Muscle of arm (tissue), 12 donors: ENCODE results near the gene SLC39A9. TPM values are rescaled to one million over a fixed set of nuclear protein-coding genes. Genes with fewer than 3 reads are reported as not detected.
"Not testable (repeated sequence)": the region's sequence is repeated elsewhere in the genome, so short reads cannot be mapped to it uniquely, and the experiment has no call there.

ENCODE experiments used
- DNase-seq: peaks from one replicate; pipeline ENCODE4 v3.0.0-alpha.2; 2013
- polyA plus RNA-seq, 12 donors: library from polyadenylated mRNA; unstranded; fragments of 120-200 nt; gene quantifications; one replicate each; pipeline ENCODE4 v1.2.1, GENCODE V29; 2013; ENCODE audit not compliant: insufficient read length in 12 of 12

Gene SLC39A9
- polyA plus RNA-seq, 12 donors = 27.0 to 41.5 (median 32.4) TPM; not detected in 1

DNA sequence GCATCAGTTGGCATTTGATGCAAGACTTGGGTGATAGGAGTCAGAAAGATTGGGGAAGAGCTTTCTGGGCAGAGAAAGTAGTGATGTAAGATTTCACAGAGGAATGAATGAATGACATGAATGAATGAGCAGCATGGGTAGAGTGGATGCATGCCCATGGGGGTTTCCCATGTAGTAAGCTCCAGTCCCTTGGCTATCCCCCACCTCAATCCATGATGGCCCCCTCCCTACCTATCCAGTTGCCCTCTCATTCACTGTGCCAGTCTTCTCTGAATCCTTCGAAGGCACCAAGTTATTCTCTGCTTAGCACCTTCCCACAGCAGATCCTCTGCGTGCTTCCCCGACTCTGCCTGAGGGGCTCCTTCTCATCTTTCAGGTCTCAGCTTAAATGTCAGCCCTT, 32.4 kb upstream of the SLC39A9 start:
- no peak for DNase-seq

DNA sequence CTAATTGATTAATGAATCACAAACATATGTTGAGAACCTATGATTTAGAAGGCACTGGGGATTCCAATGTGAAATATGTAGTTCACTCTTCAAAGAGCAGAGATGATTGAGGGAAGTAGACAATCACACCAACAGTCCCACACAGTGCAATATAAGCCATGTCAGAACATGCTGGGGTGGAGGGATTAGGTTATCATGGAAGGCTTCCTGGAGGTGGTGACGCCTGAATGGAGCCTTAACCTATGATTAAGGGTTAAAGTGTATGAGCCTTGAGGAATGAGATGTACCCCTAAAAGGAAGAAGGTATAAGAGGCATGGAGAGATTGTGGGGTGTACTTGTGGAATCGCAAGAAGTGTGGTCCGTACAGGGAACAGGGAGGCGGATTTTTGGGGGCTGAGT, 31.7 kb upstream of the SLC39A9 start:
- DNase-seq = no peak

DNA sequence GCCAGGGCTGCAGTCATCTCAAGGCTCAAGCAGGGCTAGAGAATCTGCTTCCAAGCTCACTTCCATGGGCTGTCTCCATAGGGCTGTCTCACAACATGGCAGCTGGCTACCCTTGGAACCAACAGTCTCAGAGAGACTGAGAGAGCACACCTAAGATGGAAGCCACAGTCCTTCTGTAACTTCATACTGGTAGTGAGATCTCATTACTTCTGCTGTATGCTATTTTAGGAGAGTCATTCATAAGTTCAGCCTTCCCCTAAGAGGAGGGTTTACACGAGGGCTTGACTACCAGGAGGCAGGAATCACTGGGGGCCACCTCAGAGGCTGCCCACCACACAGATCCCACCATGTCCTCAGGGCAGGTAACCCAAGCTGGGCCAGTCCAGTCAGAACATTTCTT, 30.1 kb upstream of the SLC39A9 start:
- DNase-seq = no peak

DNA sequence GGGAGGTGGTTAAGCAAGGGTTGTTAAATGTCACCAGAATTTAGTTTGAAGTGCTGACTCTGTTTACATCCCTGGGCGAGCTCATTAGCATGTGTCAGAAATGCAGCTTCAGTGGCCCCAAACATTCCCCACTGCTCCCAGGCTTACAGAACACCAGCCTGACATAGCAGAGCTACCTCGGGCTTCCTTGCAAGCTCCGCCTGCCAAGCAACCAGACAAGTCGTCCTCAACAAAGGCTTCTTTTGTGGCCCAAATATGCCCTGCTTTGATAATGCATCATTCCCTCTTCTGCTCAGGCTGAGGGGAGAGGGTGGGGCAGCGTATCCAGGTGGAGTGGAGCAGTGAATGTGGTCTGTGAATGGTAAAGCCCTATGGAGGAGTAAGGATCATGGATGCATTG, 28.4 kb upstream of the SLC39A9 start:
- DNase-seq = no peak

DNA sequence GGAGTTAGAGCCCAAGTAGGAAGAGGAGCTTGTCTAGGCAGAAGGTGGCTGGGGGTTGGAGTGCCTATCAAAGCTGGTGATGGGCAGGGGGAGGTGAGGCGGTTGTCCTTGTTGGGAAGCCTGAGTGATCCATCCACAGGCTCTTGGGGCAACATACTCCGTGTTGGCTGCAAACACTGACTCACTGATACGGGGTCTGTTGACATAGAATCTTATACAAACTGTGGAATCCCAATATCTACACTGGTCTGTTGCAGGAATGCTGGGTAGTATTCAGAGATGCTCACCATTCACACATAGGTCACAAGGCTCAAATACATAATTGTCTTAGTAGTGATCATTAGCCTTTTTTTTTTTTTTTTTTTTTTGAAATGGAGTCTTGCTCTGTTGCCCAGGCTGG, 26.3 kb upstream of the SLC39A9 start:
- DNase-seq = no peak

DNA sequence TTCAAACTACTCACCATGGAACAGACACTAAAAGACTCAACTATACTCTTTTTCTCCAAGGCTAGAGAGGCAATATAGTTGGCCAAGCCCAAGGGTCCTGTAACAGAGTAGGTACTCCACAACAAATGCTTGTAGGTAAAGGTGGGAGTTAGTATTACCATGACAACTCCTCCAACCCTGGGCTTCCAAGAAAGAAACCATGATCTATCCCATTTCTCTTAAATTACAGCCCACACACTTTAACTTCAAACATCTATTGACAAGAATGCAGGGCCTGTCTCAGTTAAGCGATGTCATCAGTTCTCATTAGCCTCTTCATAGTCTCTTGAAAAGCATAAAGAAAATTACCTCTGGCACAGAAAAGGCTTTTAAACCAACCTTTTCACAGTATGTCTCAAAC, 25.4 kb upstream of the SLC39A9 start:
- DNase-seq = no peak

DNA sequence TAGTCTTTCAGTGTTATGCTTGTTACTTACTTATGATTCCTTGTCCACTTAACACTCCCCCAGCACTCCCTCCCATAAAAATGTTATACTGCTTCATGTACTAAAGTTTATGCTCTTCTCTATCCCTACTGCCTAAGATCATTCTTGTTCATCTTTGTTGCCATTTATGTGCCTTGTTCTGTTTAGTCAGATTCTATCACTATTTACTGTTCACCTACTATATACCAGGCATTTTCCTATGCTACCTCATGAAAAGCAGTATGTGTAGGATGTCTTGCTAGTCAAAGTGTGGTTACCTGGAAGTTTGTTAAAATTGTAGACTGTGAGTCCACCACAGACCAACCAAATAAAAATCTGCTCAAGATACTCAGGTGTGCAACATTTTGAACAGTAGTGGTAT, 24.3 kb upstream of the SLC39A9 start:
- no peak for DNase-seq

DNA sequence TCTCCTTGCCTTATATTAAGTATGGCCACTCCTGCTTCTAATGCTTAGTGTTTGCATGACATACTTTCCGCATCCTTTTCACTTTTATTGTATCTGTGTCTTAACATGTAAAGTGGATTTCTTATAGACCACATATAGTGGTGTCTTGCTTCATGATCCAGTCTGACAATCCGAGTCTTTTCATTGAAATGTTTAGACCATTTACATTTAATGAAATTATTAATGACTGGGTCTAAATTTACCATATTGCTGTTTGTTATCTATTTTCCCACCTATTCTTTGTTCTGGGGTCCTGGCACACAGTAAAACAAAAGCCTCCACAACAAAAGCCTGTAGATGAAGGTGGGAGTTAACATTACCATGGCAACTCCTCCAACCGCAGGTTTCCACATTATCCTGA, 23.3 kb upstream of the SLC39A9 start:
- DNase-seq = no peak

DNA sequence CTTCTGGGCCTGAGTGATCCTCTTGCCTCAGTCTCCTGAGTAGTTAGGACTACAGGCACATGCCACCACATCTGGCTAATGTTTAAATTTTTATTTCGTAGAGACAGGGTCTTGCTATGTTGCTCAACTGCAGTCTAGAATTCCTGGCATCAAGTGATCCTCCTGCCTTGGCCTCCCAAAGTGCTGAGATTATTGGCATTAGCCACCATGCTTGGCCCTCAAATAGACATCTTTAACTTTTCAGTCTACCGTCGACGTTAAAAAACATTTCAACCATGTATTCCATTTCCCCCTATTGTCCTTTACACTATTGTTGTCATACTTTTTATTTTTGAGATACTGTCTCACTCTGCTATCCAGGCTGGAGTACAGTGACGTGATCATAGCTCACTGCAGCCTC, 22.8 kb upstream of the SLC39A9 start:
- DNase-seq = no peak

DNA sequence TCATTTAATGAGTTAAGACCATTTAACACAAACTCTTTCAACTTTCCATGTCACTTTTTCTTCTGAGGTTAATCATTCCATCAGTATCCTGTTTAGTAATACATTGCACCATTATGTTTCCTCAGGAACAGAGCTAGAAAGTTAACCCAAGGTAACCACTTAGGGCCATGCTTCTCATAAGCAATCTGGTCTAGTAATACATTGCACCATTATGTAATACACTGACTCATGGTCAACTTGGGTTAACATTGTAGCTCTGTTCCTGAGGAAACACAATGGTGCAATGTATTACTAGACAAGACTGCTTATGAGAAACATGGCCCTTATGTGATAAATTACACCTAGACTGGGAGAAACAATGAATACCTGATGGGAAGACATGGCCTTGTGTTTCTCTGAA, 22.1 kb upstream of the SLC39A9 start:
- no peak for DNase-seq

DNA sequence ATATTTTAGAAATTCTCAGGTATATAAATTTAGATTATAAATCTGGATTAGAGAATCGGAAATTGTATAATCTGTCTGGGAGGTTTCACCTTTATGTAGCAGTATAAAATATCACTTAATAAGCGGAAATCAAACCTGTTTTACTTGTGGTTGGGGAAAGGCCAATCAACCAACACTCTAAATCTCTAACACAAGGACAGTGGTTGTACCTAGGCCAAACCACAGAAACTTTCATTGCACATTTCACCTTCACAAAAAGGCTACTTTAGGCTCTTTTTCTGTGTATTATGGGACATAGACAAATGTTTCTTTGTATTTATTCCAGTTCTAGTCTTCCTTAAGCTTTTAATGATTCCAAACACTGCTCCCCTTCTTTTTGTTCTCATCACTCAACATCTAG, 20.2 kb upstream of the SLC39A9 start:
- no peak for DNase-seq

DNA sequence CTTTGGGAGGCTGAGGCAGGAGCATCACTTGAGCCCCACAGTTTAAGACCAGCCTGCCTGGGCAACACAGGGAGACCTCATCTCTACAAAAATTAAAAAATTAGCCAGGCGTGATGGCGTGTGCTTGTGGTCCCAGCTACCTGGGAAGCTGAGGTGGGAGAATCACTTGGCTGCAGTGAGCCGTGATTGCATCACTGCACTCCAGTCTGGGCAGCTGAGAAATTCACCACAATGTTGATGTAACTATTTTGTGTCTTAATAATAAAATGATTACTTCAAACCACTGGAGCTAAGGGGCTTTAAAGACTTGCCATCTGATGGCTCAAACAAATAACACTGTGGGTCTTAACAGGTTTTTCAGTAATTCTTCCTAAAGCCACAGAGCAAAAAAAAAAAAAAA, 11.2 kb upstream of the SLC39A9 start:
- no peak for DNase-seq

DNA sequence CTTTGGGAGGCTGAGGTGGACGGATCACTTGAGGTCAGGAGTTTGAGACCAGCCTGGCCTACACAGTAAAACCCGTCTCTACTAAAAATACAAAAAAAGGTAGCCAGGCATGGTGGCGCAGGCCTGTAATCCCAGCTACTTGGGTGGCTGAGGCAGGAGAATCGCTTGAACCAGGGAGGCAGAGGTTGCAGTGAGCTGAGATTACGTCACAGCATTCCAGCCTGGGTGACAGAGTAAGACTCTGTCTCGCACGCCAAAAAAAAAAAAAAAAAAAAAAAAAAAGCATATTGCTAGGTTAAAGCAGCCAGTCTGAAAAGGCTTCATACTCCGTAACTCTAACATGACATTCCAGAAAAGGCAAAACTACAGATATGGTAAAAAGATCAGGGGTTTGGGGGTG, 7.1 kb upstream of the SLC39A9 start:
- not testable (repeated sequence) for DNase-seq

DNA sequence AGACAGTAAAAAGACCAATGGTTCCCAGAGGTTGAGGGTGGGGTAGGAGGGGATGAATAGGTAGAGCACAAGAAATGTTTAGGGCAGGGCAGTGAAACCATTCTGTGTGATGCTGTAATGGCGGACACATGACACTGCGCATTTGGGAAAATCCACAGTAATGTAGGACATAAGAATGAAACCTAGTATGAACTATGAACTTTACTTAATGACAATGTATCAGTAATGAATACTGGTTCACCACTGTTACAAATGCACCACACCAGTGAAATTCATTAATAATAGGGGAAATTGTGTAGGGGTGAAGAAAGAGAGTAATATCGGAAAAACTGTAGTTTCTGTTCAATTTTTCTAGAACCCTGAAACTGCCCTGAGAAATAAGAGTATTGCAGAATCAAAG, 6.0 kb upstream of the SLC39A9 start:
- DNase-seq = no peak

DNA sequence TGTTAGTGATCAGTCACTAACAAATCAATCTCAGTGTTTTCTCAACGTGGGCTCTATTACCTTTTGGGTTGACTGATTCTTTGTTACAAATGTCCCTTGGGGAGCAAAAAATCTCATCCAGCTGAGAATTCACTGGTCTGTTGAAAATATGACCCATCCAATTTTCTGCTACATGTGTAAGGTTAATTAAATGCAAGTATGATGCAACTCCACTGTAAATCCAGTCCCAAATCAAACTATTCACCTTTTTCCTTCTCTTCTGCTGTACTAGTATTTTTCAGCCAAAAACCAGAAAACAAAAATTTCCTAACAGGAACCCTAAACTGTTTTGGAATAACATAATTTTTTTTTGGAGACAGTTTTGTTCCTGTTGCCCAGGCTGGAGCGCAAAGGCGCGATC, 2.6 kb upstream of the SLC39A9 start:
- no peak for DNase-seq

DNA sequence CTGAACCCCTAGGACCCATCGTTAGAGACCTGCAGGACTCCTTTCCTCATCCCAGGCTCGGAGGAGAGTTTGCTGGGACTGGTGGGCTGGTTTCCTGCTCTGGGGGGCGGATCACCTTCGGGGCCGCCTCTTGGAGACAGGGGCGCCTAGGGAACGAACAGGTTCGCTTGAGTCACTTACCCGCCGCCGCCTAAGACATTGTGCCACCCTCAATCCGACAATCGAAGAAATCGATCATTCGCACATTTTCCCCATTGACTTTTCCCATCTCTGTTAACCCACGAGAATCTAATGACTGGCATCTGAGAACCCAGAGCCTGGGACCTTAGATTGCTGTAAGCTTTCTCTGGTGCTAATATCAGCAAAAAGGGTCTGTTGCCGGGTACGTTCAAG, 322 bp downstream of the SLC39A9 start:
- DNase-seq = no peak

DNA sequence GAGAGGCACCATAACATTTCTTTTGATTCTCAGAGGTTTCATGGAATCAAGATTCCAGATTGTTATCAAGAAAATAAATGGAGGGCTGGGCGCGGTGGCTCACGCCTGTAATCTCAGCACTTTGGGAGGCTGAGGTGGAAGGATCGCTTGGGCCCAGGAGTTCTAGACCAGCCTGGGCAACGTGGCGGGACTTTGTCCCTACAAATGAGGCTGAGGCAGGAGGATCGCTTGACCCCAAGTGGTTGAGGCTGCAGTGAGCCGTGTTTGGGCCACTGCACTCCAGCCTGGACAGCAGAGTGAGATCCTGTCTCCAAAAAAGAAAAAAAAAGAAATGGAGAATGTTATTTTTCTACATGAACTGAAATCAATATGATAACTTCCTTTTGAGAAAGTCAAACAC, 1.3 kb downstream of the SLC39A9 start:
- no peak for DNase-seq

DNA sequence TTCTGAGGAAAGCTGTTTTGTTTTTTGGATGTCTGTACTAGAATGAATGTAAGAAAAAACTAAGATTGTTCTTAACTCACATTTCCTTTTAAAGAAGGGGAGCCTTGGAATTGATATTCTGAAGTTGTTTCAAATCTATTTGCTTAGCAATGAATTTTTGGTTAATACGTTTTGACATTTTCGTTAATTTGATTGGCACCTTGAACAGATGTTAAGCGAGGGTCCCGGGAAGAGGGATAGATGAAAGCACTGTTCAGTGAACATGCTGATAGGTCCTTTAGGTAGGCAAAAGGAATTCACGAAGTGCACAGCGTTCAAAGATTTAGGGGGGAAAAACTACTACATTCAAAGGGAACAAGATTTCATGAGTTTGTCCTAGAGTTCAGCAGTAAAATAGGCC, 1.7 kb downstream of the SLC39A9 start:
- no peak for DNase-seq

DNA sequence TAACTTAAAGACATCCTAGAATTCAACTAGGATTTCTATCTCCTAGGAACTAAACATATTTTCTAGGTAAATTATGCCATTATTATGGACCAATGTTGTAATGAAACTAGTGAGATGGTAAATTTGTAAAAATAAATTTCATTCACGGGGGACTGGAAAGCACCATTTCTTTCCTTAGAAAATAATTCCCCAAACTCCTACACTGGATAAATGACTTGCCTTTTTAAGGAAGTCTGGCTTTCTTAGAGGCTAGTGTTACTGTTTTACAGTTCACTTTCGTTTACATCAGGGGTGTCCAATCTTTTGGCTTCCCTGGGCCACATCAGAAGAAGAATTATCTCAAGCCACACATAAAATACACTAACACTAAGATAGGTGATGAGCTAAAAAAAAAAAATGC, 3.3 kb downstream of the SLC39A9 start:
- no peak for DNase-seq

DNA sequence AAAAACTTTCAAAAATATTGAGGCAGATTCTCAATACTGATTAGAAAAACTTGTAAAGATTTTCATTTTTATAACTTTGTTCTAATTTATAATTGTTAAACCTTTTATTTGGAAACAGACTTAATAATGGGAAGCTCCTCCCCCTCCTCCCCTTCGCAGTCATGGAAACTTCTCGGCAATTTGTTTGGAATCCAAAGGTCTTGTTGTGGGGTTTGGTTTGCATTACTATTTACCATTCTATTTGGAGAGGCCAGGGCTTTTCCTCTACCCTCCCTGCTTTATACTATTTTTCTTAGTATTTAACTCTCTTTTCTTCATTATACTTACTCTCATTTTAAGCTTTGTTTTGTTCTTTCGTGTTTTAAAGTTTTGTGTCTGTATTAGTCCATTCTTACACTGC, 6.0 kb downstream of the SLC39A9 start:
- no peak for DNase-seq

DNA sequence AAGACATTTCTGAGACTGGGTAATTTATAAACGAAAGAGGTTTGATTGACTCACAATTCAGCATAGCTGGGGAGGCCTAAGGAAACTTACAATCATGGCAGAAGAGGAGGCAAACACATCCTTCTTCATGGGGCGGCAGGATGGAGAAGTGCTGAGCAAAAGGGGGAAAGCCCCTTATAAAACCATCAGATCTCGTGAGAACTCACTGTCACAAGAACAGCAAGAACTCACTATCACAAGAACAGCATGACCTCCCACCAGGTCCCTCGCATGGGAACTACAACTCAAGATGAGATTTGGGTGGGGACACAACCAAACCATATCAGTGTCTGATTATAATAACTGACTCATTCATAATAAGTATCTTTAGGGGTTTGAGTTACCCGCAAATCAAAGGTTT, 6.4 kb downstream of the SLC39A9 start:
- DNase-seq = no peak

DNA sequence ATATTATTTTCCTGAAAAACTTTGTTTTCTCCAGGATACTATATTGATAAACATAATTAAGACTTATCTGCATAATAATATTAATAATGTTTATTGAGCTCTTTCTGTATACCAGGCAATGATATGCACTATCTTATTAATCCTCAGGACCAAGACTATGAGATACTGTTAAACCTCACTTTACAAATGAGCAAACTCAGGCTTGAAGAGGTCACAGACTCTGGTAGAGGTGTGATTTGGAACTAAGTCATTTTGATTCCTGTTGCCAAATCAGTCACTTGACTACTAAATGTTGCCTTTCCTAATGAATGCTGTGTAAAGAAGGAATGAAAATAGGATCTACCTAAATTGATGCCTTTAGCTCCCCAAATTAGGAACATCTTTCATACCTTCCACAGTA, 7.3 kb downstream of the SLC39A9 start:
- DNase-seq = no peak

DNA sequence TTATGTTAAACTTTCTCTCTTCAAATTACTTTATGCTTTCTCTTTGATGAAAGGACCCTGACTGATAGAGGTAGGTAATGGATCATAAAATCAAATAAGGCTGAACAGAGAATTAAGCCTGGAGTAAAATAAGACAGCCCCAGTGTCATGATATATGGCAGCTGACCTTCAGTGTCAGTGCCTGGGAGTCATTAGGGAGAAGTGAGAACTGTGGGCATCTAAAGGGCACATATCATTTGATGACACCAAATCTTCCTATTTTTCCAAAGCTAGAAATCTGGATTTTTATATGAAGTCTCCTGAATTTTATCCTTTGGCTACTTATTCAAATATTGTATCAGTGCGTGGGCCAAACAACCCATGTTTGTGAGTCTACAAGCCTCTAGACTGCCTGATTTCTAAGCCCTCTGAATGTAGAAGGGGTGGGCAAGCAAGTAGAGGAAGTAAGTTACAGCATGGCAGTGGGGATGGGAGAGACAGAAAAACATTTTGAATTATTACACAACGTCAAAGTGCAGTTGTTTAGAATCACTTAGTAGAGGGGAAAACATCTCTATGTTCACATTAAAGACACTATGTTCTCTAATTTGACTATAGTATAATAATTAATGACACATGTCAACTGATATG, 10.0 kb downstream of the SLC39A9 start:
- no peak for DNase-seq

DNA sequence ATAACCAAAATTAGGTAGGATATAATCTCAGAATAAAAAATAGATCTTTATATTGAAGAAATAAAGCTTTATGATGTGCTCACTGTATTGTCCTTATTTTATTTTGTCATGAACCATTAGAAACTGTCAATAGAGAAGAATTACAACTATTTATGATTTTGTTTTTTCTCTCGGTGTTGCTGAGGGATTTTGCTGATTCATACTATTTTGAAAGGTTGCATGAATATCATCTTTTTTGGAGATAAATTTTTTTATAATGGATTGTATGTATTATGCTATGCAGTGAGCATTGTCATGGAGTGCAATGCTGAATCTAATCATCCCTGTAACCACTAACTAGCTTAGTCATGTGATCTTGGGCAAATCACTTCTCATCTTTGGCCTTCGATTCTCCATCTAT, 15.0 kb downstream of the SLC39A9 start:
- no peak for DNase-seq

DNA sequence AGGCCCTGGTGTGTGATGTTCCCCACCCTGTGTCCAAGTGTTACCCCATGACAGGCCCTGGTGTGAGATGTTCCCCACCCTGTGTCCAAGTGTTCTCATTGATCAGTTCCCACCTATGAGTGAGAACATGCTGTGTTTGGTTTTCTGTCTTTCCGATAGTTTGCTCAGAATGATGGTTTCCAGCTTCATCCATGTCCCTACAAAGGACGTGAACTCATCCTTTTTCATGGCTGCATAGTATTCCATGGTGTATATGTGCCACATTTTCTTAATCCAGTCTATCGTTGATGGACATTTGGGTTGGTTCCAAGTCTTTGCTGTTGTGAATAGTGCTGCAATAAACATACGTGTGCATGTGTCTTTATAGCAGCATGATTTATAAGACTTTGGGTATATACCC, 17.6 kb downstream of the SLC39A9 start:
- not testable (repeated sequence) for DNase-seq
